Measurements from ENCODE around the gene LIPA.
"Not testable (repeated sequence)": the region's sequence is repeated elsewhere in the genome, so short reads cannot be mapped to it uniquely, and the experiment has no call there.

LIPA gene

GRCh38 chr10:89251409-89252224 lies at the start of gene LIPA:
TSS of gene LIPA (minus strand) at chr10:89251775. CDS start at chr10:89247648, 4,127 bp downstream.
- DNase-seq (ENCODE audit: low spot score): peak; percentile 86

GRCh38 chr10:89301232-89301631 lies 49.7 kb upstream of the LIPA start:
- no peak for DNase-seq (ENCODE audit: low spot score)

GRCh38 chr10:89299031-89299430 lies 47.5 kb upstream of the LIPA start:
- no peak for DNase-seq (ENCODE audit: low spot score)

- DNase-seq (ENCODE audit: low spot score): no peak
These were observed 46.2 kb upstream of the LIPA start for GRCh38 chr10:89297791-89298190.

GRCh38 chr10:89297356-89297755 lies 45.8 kb upstream of the LIPA start:
- DNase-seq (ENCODE audit: low spot score): no peak

- no peak for DNase-seq (ENCODE audit: low spot score)
These were observed 44.7 kb upstream of the LIPA start for GRCh38 chr10:89296220-89296648.

- DNase-seq (ENCODE audit: low spot score): no peak
These were observed 44.0 kb upstream of the LIPA start for GRCh38 chr10:89295597-89295996.

GRCh38 chr10:89294721-89295239 lies 43.2 kb upstream of the LIPA start:
- DNase-seq (ENCODE audit: low spot score): no peak

- not testable (repeated sequence) for DNase-seq (ENCODE audit: low spot score)
These were observed 33.7 kb upstream of the LIPA start for GRCh38 chr10:89285303-89285702.

- DNase-seq (ENCODE audit: low spot score): not testable (repeated sequence)
These were observed 33.1 kb upstream of the LIPA start for GRCh38 chr10:89284711-89285110.

GRCh38 chr10:89283936-89284475 lies 32.4 kb upstream of the LIPA start:
- DNase-seq (ENCODE audit: low spot score): peak; percentile 30

- no peak for DNase-seq (ENCODE audit: low spot score)
These were observed 31.7 kb upstream of the LIPA start for GRCh38 chr10:89283025-89283935.

GRCh38 chr10:89281606-89282395 lies 30.2 kb upstream of the LIPA start:
- no peak for DNase-seq (ENCODE audit: low spot score)

GRCh38 chr10:89280508-89280907 lies 28.9 kb upstream of the LIPA start:
- no peak for DNase-seq (ENCODE audit: low spot score)

- no peak for DNase-seq (ENCODE audit: low spot score)
These were observed 27.9 kb upstream of the LIPA start for GRCh38 chr10:89279421-89279869.

- DNase-seq (ENCODE audit: low spot score): no peak
These were observed 27.4 kb upstream of the LIPA start for GRCh38 chr10:89278900-89279392.

GRCh38 chr10:89278034-89278535 lies 26.5 kb upstream of the LIPA start:
- no peak for DNase-seq (ENCODE audit: low spot score)

- DNase-seq (ENCODE audit: low spot score): no peak
These were observed 23.8 kb upstream of the LIPA start for GRCh38 chr10:89275383-89275782.

- no peak for DNase-seq (ENCODE audit: low spot score)
These were observed 23.4 kb upstream of the LIPA start for GRCh38 chr10:89274928-89275327.

- DNase-seq (ENCODE audit: low spot score): no peak
These were observed 22.1 kb upstream of the LIPA start for GRCh38 chr10:89273680-89274079.

GRCh38 chr10:89271532-89271931 lies 20.0 kb upstream of the LIPA start:
- no peak for DNase-seq (ENCODE audit: low spot score)
